DLD1 (cell line): ENCODE measurements around the gene FKBP1A.

Experiments used
- in situ Hi-C: cut with HindIII; loops from 2 replicates; pipeline ENCODE4 v1.10.0; 2017; ENCODE audit warnings: low sequenced_read_pairs

FKBP1A gene

DNA sequence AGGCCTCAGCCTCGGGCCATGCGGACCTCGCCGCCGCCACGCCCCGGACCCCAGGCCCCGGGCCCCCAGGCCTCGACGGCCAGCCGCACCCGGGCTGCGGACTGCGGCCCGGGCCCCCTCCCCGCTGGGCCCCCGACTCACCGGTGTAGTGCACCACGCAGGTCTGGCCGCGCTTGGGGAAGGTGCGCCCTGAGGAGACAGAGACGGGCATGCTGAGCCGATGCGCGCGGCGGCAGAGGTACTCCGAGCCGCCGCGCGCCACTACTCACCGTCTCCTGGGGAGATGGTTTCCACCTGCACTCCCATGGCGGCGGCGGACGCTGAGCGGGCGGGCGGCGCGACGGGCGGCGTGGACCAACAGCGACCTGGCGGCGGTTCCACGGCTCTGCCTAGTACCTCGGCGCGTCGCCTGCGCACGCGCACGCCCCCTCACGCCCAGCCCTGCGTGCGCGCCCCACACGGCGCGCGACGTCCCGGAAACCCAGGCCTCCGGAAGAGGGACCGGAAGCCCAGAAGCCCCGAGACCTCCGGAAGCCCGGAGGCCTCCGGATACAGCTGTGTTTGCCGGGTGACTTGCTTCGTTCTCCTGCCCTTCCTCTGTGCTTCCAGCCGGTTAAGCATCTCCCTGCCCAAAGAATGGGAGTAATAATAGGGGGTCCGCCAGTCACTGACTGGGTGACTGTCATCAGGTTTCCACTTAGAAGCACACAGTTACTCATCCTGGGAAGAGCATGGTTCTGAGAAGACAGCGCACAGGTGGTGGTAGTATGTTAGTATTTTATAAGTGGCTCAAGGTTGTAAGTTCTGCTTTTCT, at the start of gene FKBP1A:
Gene FKBP1A (minus strand): TSS at position 362 of the 814 bp plus-strand sequence. CDS start 56 bp downstream, at position 306.
- in situ Hi-C loops = no loop called here

DNA sequence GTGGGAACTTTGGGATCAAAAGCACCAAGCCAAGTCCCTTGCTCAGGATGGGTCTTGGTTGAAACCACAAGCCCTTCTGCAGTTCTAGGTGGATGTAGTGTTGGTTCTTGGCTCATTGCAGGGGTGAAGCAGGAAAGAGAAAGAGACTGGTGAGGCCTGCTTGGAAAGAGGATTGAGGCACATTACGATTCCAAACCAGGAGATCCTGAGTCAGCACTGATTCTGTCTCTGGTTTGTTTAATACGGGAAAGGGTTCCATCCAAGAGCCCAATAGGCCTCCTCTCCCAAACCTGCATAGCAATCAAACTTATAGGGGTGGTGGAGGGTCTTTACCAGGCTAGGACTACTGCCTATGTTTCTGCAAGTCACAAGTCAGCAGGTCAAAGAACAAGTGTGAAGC, 49.5 kb upstream of the FKBP1A start:
- in situ Hi-C loops = no loop called here

DNA sequence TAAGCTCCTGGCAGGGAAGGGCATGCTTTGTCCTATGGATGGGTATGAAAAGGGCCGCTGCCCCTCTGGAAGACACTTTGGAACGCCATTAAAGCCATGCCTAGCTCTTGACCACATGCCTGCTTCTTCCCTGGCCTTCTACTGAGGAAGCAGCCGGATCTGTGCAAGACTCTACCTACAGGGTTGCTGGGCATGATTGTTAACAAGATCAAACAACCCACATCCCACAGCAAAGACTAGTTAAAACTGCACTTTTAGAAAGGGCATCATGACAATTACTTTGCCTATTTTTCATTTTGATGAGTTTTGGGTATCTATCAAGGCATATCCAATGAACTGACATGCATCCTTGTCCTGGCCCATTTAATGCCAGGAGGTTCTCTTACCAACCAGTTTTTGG, 48.3 kb upstream of the FKBP1A start:
- in situ Hi-C loops = no loop called here

DNA sequence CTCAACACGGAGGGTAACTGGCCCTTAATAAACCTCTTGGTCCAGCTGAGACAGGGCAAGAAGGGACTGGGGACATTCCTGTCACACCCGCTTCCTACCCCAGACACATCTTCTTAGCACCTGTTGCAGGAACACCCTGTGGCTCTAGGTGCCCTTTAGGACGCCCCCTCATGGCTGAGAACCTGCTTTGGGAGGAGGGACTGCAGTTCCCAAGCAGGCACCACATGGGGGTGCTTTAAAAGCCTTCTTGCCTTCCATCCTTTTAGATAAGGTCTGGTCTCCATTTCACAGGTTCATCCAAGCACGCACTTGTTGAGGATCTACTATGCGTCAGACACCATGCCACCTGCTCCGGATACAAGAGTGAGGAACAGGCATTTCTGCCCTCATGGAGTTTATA, 47.2 kb upstream of the FKBP1A start:
- in situ Hi-C loops = no loop called here

DNA sequence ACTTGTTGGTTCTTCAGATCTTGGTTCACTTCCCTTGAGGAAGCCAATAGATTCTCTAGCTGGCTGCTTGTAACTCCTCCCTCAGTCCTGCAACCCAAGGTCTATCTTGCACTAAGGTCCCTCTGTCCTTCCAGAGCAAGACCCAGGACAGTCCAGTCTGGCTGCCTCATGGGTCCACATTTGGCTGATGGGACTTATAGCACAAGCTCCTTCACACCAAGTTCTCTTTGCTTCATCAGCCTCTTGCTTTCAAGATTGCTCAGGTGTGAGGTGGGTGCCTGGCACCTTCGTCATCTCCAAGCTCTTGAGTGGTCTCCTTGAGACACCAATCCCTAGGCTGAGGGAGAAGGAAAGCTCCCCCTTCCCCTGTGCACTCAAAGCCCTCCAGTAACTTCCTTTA, 45.5 kb upstream of the FKBP1A start:
- in situ Hi-C loops = no loop called here

DNA sequence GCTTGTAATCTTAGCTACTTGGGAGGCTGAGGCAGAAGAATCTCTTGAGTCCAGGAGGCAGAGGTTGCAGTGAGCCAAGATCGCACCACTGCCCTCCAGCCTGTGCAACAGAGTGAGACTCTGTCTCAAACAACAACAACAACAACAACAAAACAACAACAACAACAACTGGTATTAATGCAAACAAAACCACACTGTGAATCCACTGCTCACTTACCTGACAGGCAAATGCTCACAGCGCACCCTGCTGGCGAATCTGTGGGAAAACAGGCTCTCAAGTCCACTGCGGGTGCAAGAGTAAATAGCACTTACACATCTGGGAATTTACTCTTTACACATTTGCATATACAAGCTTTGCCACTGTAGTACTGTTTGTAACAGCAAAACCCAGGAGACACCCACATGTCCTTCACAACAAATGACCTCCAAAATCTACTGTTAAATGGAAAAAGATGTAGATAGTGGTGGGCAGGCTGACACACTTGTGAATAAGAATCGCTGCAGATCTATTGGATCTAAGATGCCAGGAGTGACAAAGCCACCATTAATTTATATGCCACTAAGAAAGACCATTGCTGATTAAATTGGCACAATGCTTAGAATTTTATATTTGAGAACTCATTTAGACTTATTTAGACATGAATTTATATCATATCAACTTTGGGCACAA, 44.5 kb upstream of the FKBP1A start:
- in situ Hi-C loops = no loop called here

DNA sequence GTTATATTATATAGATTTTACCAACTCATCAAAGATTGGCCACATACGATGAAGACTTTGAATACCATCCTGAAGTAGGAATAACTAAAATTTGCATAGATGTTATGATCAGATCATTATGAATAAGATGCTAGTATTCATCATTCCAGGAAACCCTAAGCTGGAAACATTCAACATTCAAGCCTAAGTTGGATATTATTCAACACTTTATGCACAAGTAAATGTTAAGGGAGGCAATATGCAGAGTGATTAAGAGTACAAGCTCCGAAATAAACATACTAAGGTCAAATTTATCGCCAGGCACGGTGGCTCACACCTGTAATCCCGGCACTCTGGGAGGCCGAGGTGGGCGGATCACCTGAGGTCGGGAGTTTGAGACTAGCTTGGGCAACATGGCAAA, 43.4 kb upstream of the FKBP1A start:
- in situ Hi-C loops = no loop called here

DNA sequence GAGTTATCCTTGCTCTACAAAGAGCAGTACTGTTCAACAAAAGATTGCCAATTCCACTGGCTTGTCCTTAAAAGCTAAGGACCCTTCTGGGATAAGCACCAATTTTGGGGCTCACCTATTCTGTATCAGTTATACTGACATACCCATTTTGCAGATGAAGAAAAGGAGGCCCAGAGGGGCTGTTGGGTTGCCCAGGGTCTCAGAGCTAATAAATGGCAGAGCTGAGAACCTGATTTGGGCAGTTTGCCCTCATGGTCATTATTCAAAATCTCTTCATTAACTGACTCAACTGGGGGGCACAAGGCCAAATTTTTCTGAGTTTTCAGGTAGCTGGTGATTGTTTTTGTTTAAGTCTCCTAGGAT, 42.5 kb upstream of the FKBP1A start:
- in situ Hi-C loops = no loop called here

DNA sequence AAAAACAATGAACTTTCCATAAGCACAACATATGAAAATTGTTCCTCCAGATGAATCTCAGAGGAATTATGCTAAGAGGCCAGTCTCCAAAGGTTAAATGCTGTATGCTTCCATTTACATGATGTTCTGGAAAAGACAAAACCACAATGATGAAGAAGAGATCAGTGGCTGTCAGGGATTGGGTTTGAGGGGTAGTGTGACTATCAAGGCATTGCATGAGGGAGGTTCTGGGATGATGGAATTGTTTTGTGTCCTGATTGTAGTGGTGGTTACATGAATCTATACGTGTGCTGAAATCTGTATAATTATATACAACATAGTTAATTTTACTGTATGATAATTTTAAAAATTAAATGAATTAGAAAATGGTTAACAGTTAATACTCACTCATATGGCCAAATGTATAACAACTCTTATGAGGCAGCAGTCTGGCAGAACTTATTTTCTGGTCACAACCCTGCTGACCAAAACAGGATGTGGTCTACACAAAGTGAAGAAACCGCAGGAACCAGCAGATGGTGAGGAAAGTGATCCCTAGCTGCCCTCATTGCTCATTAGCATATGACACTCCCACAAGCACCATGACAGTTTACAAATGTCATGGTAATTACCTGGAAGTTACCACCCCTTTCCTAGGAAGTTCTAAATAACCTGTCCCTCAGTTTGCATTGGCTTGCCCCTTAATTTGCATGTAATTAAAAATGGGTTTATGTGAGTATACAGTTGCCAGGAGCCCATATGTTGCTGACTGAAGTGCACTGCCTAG, 41.9 kb upstream of the FKBP1A start:
- in situ Hi-C loops = no loop called here

DNA sequence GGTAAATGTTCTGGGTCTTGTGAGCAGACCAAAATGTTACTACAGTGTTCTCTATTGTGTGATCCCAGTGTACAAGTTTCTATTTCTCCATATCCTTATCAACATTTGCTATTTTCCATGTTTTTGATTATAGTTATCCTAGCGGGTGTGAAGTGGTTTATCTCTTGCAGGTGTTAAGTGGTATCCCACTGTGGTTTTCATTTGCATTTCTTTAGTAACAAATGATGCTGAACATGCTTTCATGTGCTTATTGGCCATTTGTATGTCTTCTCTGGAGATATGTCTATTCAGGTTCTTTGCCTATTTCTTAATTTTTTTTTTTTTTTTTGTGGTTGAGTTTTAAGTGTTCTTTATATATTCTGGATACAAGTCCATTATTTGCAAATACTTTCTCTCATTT, 38.3 kb upstream of the FKBP1A start:
- in situ Hi-C loops = no loop called here

DNA sequence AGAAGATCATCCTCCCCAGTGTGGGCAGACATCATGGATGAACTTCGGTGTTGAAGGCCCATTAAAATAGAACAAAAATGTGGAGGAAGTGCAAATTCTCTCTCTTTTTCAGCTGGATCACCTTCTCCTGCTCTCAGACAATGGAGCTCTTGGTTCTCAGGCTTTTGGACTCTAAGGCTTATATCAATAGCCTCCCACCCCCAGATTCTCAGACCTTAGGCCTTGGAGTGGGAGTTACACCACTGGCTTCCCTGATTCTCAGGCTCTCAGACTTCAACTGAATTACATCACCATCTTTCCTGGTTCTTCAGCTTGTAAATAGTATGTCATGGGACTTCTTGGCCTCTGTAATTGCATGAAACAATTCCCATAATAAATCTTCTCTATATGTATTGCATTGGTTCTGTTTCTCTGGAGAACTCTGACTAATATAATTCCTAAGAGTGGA, 37.2 kb upstream of the FKBP1A start:
- in situ Hi-C loops = no loop called here

DNA sequence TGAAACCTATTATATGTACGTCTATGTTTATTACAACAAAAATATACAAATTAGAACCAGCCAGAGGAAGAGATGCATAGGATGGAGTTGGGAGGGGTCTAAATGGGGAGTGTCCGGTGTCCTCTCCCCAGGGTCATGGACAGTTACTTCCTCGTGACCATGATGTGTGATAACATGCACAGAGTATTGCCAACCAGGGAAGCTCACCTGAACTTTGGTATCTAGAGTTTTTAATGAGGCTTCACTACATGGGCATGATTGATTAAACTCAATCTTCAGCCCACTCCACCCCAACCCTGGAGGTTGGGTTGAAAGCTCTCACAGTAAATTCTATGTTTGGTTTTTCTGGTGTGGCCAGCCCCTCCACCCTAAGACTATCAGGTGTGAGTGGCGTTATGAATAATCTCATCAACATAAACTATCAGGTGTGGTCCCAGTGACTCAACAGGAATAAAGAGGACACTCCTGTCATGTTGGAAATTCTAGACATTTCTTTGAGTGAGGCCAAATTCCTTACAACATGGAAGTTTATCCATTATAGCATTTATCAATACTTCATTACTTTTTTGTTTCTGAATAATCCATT, 36.4 kb upstream of the FKBP1A start:
- in situ Hi-C loops = no loop called here

DNA sequence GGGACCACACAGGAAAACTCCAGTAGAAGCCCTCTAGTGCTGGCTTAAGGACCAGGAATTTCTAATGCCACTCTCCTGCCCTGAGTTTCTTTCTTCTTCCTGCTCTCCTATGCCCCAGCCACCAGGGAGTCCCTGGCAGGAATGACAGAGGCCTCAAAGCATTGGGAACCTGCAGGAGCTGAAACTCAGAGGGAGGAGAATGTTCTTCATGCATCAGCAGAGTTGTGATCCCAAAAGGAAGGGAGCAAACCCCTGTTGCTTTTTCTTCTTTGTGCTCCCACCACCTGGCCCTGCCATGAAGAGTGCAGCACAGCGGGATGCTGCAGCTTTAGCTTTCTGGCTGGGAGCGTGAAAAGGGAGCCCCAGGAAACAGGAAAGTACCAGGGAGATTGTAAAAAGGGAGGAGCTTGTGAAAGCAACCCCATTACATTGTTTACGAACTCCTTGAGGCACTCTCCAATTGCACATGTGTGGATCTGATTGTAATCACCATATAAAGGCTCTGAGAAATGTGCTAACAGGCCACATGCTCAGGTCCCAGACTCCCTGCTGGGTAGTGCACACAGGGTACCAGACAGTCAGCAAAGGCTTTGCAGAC, 34.7 kb upstream of the FKBP1A start:
- in situ Hi-C loops = no loop called here

DNA sequence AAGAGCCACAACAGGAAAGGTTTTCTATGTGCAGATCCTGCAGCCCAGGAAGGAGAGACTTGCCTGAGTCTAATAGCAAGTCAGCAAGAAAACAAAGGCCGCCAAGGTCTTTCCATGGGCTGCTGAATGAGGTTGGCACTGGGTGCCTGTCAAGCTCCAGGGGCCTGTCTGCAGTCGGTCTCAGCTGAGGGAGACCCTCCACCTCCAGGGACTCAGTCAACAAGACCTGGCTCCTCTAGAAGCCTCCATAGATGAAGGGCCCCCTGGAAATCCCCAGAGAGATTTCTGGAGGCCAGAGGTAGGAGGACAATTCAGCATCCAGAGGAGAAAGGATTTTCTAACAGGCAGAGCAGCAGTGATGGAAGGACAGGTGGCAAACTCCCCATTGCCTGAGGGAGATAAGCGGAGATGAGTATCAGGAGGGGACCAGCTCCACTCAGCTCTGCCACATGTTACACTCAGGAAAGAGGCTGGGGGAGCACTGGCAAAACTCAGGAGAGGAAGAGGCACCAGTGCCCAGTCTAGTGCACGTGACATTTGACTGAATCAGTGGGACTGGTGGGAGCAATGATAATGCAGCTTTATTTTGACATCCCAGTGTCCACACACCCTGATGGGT, 33.5 kb upstream of the FKBP1A start:
- in situ Hi-C loops = no loop called here

DNA sequence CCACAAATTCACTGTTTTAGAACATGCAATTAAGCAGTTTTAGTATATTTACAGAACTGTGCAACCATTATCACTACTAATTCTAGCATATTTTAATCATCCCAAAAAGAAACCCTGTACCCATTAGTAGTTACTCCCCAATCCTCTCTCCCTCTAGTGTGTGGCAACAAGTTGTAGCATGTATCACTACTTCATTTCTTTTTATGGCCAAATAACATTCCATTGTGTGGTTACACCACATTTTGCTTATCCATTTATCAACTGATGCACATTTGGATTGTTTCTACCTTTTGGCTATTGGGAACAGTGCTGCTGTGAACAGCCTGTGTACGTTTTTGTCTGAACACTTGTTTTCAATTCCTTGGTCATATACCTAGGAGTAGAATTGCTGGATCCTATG, 31.5 kb upstream of the FKBP1A start:
- in situ Hi-C loops = no loop called here

DNA sequence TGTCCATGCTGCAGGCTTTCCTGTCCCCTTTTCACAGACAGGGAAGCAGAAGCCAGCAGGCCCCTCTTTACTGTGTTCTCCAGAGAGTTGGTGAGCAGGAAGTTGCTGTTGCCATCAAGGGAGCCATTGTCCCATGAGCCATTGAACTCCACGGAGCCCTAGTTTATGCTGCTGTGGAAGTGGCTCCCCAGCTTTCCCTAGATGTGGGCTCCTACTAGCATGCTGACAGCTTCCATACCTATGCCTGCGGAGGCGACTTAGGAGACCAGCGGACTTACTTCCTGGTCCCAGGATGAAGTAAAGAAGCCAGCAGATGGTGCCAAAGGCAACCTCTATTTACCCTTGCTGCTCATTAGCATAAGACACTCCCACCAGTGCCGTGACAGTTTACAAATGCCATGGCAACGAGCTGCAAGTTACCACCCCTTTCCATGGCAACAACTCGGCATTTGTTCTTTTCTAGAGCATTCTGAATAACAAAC, 30.8 kb upstream of the FKBP1A start:
- in situ Hi-C loops = no loop called here

DNA sequence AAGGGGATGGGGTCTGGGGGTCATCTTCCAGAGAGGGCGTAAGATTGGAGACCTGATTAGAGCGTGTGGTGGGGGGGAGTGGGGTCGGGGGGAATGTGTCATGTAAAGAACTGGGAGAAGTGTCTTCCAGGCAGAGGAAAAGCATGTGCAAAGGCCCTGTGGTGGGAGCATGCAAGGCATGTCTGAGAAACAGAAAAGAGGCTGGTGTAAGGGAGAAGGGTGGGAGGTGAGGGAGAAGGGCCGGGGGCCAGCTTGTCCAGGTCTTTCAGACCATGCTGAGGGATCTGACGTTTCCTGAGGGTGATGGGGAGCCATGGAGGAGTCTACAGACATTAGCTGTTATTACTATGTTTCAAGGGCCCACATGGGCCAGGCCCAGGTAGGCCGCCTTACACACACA, 30.4 kb upstream of the FKBP1A start:
- in situ Hi-C loops = no loop called here

DNA sequence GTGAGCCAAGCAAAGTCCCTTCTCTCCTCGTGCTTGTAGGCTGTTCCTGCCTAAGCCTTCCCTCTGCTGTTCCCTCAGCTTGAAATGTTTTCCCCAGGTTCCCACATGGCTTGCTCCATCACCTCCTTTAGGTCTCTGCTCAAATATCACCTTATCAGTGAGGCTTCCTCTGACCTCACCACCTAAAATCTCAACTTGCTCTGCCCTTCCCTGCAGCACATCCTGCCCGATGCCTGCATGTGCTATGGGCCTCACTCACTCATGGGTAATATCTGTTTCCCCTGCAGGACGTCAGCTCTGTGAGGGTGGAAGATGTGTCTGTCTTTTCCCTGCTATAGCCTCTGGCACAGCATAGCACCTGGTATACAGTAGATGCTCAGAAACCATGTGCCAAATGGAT, 29.9 kb upstream of the FKBP1A start:
- in situ Hi-C loops = no loop called here

DNA sequence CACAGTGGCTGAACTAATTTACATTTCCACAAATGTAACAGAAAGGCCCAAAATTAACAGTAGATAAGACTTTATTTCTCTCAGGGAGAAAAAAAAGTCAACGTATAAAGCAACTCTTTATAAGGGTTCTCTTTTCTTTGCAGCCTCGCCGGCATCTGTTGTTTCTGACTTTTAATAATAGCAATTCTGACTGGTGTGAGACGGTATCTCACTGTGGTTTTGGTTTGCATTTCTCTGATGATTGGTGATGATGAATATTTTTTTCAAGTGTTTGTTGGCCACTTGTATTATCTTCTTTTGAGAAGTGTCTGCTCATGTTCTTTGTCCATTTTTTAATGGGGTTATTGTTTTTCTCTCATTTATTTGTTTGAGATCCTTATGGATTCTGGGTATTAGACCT, 27.2 kb upstream of the FKBP1A start:
- in situ Hi-C loops = no loop called here

DNA sequence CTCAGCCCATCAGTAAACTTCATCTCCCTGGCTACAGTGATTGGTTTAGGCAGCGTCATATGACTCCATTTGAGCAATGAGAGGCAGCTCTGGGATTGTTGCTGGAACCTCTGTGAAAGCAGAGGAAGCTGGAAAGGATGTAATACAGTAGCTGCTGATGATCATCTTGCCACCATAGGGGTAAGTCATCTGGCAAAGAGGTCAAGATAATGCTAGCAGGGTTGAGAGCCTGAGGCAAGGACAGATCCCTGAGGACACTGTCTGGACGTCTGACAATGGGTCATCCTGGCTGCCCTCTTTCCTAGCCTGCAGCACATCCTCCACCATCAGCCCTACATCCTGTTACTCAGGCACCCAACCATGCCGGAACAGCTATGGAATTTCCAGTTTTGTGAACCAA, 25.5 kb upstream of the FKBP1A start:
- in situ Hi-C loops = no loop called here
